GM12892 (cell line): ENCODE results near the gene ANXA3.

Experiments
- POLR2A ChIP-seq: IDR thresholded peaks from 2 replicates; pipeline ENCODE4 v1.6.1; 2011; ENCODE audit warnings: low read depth, low read length, control low read depth
- POLR2AphosphoS5 ChIP-seq: IDR thresholded peaks from 2 replicates; pipeline ENCODE4 v1.6.1; 2011; ENCODE audit warnings: low read depth, low read length, control low read depth

DNA sequence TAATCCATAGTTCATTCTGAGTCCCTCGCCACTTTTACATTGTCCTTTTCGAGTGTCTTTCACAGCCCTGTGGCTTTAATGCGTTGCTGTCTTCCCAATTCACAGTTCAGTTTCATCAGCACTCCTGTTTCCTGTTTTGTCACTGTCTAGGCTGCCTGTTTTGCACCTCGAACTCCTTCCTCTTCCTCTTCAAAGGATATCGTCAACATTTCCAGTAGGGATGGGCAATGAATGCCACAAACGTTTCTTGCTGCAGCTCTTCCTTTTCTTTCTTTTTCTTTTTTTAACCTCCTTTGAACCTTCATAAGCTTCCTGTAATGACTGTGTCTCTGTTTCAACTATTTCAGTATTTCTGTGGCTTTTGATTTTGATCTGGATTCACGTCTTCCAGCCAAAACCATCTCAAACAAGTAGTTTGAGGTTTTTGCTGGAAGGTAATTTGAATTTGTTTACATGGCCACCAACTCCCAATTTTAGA lies 105.4 kb downstream of the ANXA3 start:
- TF ChIP-seq POLR2AphosphoS5 (no peak), POLR2A (no peak)
